Measurements from ENCODE around the gene EFCAB9.

DNA sequence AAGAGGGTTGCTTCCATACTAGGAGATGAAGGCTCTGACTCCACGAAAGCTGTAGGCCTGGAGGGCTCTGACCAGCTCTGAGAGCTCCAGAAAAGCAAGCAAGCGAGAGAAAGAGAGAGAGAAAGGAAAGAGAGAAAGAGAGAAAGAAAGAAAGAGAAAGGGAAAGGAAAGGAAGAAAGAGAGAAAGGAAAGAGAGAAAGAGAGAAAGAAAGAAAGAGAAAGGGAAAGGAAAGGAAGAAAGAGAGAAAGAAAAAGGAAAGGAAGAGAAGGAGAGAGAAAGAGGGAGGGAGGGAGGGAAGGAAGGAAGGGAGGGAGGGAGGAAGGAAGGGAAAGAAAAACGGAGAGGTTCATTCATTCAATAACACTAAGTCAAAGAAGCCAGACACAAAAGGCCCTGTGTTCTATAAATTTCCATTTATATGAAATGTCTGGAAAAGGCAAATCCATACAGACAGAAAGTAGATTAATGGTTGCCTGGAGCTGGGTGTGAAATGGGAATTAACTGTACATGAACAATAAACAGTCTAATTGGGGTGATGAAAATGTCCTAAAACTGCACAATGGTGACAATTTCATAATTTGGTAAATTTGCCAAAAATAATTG is 4.2 kb upstream of the EFCAB9 start:
- TF ChIP-seq, protein P1, sequence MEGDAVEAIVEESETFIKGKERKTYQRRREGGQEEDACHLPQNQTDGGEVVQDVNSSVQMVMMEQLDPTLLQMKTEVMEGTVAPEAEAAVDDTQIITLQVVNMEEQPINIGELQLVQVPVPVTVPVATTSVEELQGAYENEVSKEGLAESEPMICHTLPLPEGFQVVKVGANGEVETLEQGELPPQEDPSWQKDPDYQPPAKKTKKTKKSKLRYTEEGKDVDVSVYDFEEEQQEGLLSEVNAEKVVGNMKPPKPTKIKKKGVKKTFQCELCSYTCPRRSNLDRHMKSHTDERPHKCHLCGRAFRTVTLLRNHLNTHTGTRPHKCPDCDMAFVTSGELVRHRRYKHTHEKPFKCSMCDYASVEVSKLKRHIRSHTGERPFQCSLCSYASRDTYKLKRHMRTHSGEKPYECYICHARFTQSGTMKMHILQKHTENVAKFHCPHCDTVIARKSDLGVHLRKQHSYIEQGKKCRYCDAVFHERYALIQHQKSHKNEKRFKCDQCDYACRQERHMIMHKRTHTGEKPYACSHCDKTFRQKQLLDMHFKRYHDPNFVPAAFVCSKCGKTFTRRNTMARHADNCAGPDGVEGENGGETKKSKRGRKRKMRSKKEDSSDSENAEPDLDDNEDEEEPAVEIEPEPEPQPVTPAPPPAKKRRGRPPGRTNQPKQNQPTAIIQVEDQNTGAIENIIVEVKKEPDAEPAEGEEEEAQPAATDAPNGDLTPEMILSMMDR (IDR thresholded peaks at IDR 0.05): no peak
- TF ChIP-seq, protein P2, sequence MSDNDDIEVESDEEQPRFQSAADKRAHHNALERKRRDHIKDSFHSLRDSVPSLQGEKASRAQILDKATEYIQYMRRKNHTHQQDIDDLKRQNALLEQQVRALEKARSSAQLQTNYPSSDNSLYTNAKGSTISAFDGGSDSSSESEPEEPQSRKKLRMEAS (IDR thresholded peaks at IDR 0.05): no peak
- TF ChIP-seq, protein P3, sequence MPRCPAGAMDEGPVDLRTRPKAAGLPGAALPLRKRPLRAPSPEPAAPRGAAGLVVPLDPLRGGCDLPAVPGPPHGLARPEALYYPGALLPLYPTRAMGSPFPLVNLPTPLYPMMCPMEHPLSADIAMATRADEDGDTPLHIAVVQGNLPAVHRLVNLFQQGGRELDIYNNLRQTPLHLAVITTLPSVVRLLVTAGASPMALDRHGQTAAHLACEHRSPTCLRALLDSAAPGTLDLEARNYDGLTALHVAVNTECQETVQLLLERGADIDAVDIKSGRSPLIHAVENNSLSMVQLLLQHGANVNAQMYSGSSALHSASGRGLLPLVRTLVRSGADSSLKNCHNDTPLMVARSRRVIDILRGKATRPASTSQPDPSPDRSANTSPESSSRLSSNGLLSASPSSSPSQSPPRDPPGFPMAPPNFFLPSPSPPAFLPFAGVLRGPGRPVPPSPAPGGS (IDR thresholded peaks at IDR 0.05): no peak
- no peak for TF ChIP-seq SREBF2 (IDR thresholded peaks at IDR 0.05)
